Cardiac muscle cell (in vitro differentiated cells and primary cell): ENCODE results near the gene CYP4F8. TPM values are rescaled to one million over a fixed set of nuclear protein-coding genes. Genes with fewer than 3 reads are reported as not detected.
"Not testable (repeated sequence)": the region's sequence is repeated elsewhere in the genome, so short reads cannot be mapped to it uniquely, and the experiment has no call there.

ENCODE experiments used
- DNase-seq, 2 donors: peaks; one replicate each; pipeline versions ENCODE4 v3.0.0 to v3.0.0-alpha.2; 2010 to 2017; ENCODE audit warnings: low read depth in 1 of 2, low spot score in 1 of 2
- H3K27ac ChIP-seq: fragments of 200-600 bp; sonication (generic); 2 replicates; pipeline ENCODE4 v1.5.1; 2016
- H3K27me3 ChIP-seq: fragments of 200-600 bp; sonication (generic); 2 replicates; pipeline ENCODE4 v1.6.0; 2016; ENCODE audit warnings: control low read depth
- H3K36me3 ChIP-seq: fragments of 200-600 bp; sonication (generic); 2 replicates; pipeline ENCODE4 v1.5.1; 2016; ENCODE audit warnings: control low read depth
- H3K4me1 ChIP-seq: fragments of 200-600 bp; sonication (generic); 2 replicates; pipeline ENCODE4 v1.8.1; 2017; ENCODE audit warnings: low read depth, mild to moderate bottlenecking, mixed run types
- H3K4me3 ChIP-seq: fragments of 200-600 bp; sonication (generic); 2 replicates; pipeline ENCODE4 v1.5.1; 2016; ENCODE audit warnings: mild to moderate bottlenecking
- H3K9me3 ChIP-seq: fragments of 200-600 bp; sonication (generic); 2 replicates; pipeline ENCODE4 v1.5.1; 2017; ENCODE audit warnings: low read depth, mild to moderate bottlenecking, control low read depth
- CTCF ChIP-seq: IDR thresholded peaks from 2 replicates; pipeline ENCODE4 v1.5.1; 2012; ENCODE audit warnings: low read depth, mild to moderate bottlenecking, low read length
- polyA plus RNA-seq: library from polyadenylated mRNA; unstranded; fragments of >200 nt; fragmentation: Nextera tagmentation; extraction: Ambion mirVana; gene quantifications from 2 replicates; pipeline ENCODE4 v1.2.1, GENCODE V29; 2016
- total RNA-seq: library from RNA; depleted of rRNA; stranded (reverse); fragments of >200 nt; gene quantifications from 2 replicates; pipeline ENCODE4 v1.2.3, GENCODE V29; 2016

The CYP4F8 gene
- total and polyA plus RNA-seq, 2 experiments from 2014 or later = not detected

- Histone ChIP-seq H3K9me3 (no peaks in the 10 kb centered on the region), H3K4me3 (no peak overlapping the region), H3K27ac (no peak overlapping the region), H3K36me3 (no peaks in the 10 kb centered on the region), H3K27me3 (no peaks in the 10 kb centered on the region), H3K4me1 (no peaks in the 10 kb centered on the region)
- no peak for TF ChIP-seq CTCF
- no peak for DNase-seq
Measured at GRCh38 chr19:15642807-15643206, 27.8 kb downstream of the CYP4F8 start.

DNA sequence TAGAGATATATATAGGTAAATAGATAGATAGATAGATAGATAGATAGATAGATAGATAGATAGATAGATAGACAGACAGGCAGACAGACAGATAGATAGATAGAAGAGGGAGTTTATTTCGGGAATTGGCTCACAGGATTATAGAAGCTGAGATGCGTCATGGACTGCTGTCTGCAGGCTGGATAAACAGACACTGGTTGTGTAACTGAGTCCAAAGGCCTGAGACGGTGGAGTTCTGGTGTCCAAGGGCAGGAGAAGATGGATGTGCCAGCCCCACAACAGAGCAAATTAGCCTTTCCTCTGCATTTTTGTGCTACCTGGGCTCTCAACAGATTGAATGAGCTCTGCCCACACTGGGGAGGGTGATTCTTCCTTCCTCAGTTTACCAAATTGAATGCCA is 28.4 kb downstream of the CYP4F8 start:
- Histone ChIP-seq H3K27ac (no peak overlapping the region), H3K4me1 (no peaks in the 10 kb centered on the region), H3K27me3 (no peaks in the 10 kb centered on the region), H3K9me3 (no peaks in the 10 kb centered on the region), H3K36me3 (no peaks in the 10 kb centered on the region), H3K4me3 (no peak overlapping the region)
- DNase-seq = no peak
- no peak for TF ChIP-seq CTCF

- TF ChIP-seq CTCF = no peak
- H3K4me3 ChIP-seq = no peak overlapping the region
- no peak for DNase-seq
- no peaks in the 10 kb centered on the region for H3K9me3 ChIP-seq
- H3K4me1 ChIP-seq = no peaks in the 10 kb centered on the region
- H3K36me3 ChIP-seq = no peaks in the 10 kb centered on the region
- H3K27me3 ChIP-seq = no peaks in the 10 kb centered on the region
- H3K27ac ChIP-seq = no peak overlapping the region
Measured at GRCh38 chr19:15644066-15644741, 29.2 kb downstream of the CYP4F8 start.

DNA sequence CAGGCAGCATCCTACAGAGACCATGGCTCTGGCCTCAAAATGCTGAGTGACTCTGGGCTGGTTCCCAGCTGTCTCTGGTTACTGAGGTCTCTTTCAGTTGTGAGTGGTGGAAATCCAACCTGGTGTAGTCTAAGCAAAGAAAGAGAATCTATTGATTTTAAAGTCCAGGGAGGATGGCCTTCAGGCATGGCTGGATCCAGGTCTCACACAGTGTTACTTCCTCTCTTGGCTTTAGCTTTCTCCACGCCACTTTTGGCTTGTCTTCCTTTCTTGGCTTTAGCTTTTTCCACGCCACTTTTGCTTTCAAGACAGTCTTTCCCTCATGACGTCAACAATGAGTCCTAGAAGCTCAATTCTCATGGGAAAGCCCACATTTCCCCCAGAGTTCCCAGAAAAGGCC is 29.8 kb downstream of the CYP4F8 start:
- Histone ChIP-seq H3K4me1 (no peaks in the 10 kb centered on the region), H3K4me3 (no peak overlapping the region), H3K36me3 (no peaks in the 10 kb centered on the region), H3K9me3 (no peaks in the 10 kb centered on the region), H3K27me3 (no peaks in the 10 kb centered on the region), H3K27ac (no peak overlapping the region)
- no peak for DNase-seq
- no peak for TF ChIP-seq CTCF

DNA sequence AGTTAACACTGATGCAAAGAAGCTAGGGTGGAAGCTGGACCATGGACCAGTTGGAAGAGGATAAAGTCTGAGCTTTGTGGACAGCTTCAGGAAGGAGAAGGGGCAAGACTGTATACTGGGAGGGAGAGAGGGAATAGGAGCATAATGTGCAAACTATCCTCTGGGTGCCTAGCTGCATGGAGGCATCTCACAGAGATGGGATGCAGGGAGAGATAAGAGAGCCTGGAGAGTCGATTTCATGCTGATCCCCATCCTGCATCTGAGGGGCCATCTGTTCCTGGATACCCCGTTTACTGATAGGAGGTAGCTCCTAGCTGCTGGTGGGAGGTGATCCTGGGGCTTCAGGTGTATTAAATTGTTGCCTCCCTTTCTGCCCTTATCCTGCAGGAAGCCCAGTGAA is 34.5 kb downstream of the CYP4F8 start:
- H3K36me3 ChIP-seq = no peaks in the 10 kb centered on the region
- no peaks in the 10 kb centered on the region for H3K27me3 ChIP-seq
- no peak overlapping the region for H3K27ac ChIP-seq
- no peak for TF ChIP-seq CTCF
- no peaks in the 10 kb centered on the region for H3K4me1 ChIP-seq
- DNase-seq = no peak
- H3K9me3 ChIP-seq = no peaks in the 10 kb centered on the region
- no peak overlapping the region for H3K4me3 ChIP-seq

- not testable (repeated sequence) for H3K27ac ChIP-seq, H3K36me3 ChIP-seq, H3K9me3 ChIP-seq, H3K4me1 ChIP-seq, H3K27me3 ChIP-seq, DNase-seq, H3K4me3 ChIP-seq
Measured at GRCh38 chr19:15650123-15650522, 35.1 kb downstream of the CYP4F8 start.
